Lung (tissue), 12 donors: ENCODE results near the gene DNAH17. TPM values are rescaled to one million over a fixed set of nuclear protein-coding genes. Genes with fewer than 3 reads are reported as not detected.

Source experiments
- ATAC-seq: fragments of 200-7000 bp; cut with Tn5 transposase; one replicate; pipeline ENCODE4 v1.9.1; 2020; ENCODE audit warnings: moderate number of reproducible peaks; ENCODE audit not compliant: insufficient read depth, low FRiP score
- DNase-seq, 3 donors: peaks; one replicate each; pipeline ENCODE4 v3.0.0-alpha.2; 2013 to 2017
- H3K27ac ChIP-seq, 2 donors: one replicate each; pipeline ENCODE4 v1.5.1; 2013; ENCODE audit warnings: mild to moderate bottlenecking in 2 of 2, moderate library complexity in 2 of 2, control low read depth in 1 of 2, inconsistent platforms in 1 of 2, low read depth in 1 of 2, low read length in 1 of 2
- H3K27me3 ChIP-seq, 3 donors: one replicate each; pipeline ENCODE4 v1.5.1; 2013; ENCODE audit warnings: low read length in 2 of 3; ENCODE audit not compliant: control insufficient read depth in 3 of 3, insufficient read depth in 3 of 3
- H3K36me3 ChIP-seq, 4 donors: one replicate each; pipeline ENCODE4 v1.5.1; 2013; ENCODE audit warnings: low read length in 4 of 4, mild to moderate bottlenecking in 1 of 4, moderate library complexity in 1 of 4; ENCODE audit not compliant: control insufficient read depth in 4 of 4, insufficient read depth in 4 of 4
- H3K4me1 ChIP-seq, 5 donors: one replicate each; pipeline ENCODE4 v1.5.1; 2013; ENCODE audit warnings: low read length in 5 of 5, mild to moderate bottlenecking in 2 of 5, moderate library complexity in 1 of 5; ENCODE audit not compliant: control insufficient read depth in 5 of 5, insufficient read depth in 5 of 5
- H3K4me3 ChIP-seq: one replicate; pipeline ENCODE4 v1.5.1; 2013; ENCODE audit warnings: mild to moderate bottlenecking, control low read depth, moderate library complexity
- H3K9ac ChIP-seq, 2 donors: one replicate each; pipeline ENCODE4 v1.5.1; 2013; ENCODE audit warnings: low read length in 2 of 2, control low read depth in 1 of 2; ENCODE audit not compliant: insufficient read depth in 1 of 2
- H3K9me3 ChIP-seq, 4 donors: one replicate each; pipeline ENCODE4 v1.5.1; 2013; ENCODE audit warnings: low read length in 3 of 4, mild to moderate bottlenecking in 1 of 4, moderate library complexity in 1 of 4; ENCODE audit not compliant: control insufficient read depth in 4 of 4, insufficient read depth in 3 of 4
- CTCF ChIP-seq: IDR thresholded peaks from 2 replicates; pipeline ENCODE4 v1.5.1; 2012; ENCODE audit warnings: mild to moderate bottlenecking; ENCODE audit errors: control extremely low read depth, extremely low read depth
- whole genome bisulfite sequencing, 2 donors: extraction: QIAGEN DNeasy Blood & Tissue Kit; methylation state at CpG; one replicate each; pipeline ENCODE4 v1.1.7; 2013; 5-methylcytosine and 5-hydroxymethylcytosine counted together
- polyA plus RNA-seq, 2 donors: library from polyadenylated mRNA; stranded (reverse); fragments of 200-250 nt; gene quantifications; one replicate each; pipeline ENCODE4 v1.2.1, GENCODE V29; 2013
- total RNA-seq, 2 donors: library from RNA; depleted of rRNA in 1 of 2; stranded (reverse); fragments of >200 nt in 1 of 2; gene quantifications; one replicate each; pipeline ENCODE4 v1.2.1, GENCODE V29; 2014 to 2021
- donor health status: control.
- donor health status: control.
- donor health status: Bipolar disorder and iron deficiency.
- donor health status: healthy.
- donor health status: DM: yes; HTN: yes; CAD: no.

DNAH17 gene
- total and polyA plus RNA-seq, 4 donors, result 0.44 to 1.6 (median 1.2) TPM

- TF ChIP-seq CTCF, result no peak
- no peak overlapping the region for H3K27ac ChIP-seq
- H3K27me3 ChIP-seq, result no peaks in the 10 kb centered on the region
- H3K4me1 ChIP-seq, result no peaks in the 10 kb centered on the region
- H3K4me3 ChIP-seq, result no peak overlapping the region
- WGBS, 2 donors, result 89 to 90% methylated on average over 6 of the region's 6 CpGs
- no peak for DNase-seq
- no peaks in the 10 kb centered on the region for H3K9me3 ChIP-seq
- no peaks in the 10 kb centered on the region for H3K36me3 ChIP-seq
- no peak for ATAC-seq
- H3K9ac ChIP-seq, result no peak overlapping the region
Measured at GRCh38 chr17:78555746-78556401, 21.3 kb downstream of the DNAH17 start.

- H3K4me3 ChIP-seq, result no peak overlapping the region
- 88 to 89% methylated on average over 6 of the region's 6 CpGs for WGBS, 2 donors
- no peak overlapping the region for H3K27ac ChIP-seq
- H3K36me3 ChIP-seq, result no peaks in the 10 kb centered on the region
- DNase-seq (no peak), ATAC-seq (no peak)
- no peaks in the 10 kb centered on the region for H3K9me3 ChIP-seq
- H3K27me3 ChIP-seq, result no peaks in the 10 kb centered on the region
- no peak overlapping the region for H3K9ac ChIP-seq
- H3K4me1 ChIP-seq, result no peaks in the 10 kb centered on the region
- no peak for TF ChIP-seq CTCF
Measured at GRCh38 chr17:78550464-78550863, 26.7 kb downstream of the DNAH17 start.

GRCh38 chr17:78548725-78549124 is 28.5 kb downstream of the DNAH17 start:
- 92 to 95% methylated on average over 5 of the region's 5 CpGs for WGBS, 2 donors
- Histone ChIP-seq H3K27me3 (no peaks in the 10 kb centered on the region), H3K27ac (no peak overlapping the region)

More at GRCh38 chr17:78548725-78549124, 28.5 kb downstream of the DNAH17 start:
- no peak for DNase-seq
- no peak overlapping the region for H3K4me3 ChIP-seq
- H3K4me1 ChIP-seq, result no peaks in the 10 kb centered on the region
- H3K36me3 ChIP-seq, result no peaks in the 10 kb centered on the region
- no peak overlapping the region for H3K9ac ChIP-seq
- no peaks in the 10 kb centered on the region for H3K9me3 ChIP-seq
- no peak for ATAC-seq
- TF ChIP-seq CTCF, result no peak
